Fibroblast of pulmonary artery (primary cell): ENCODE measurements around the gene SKP2.

Experiments
- DNase-seq: peaks from one replicate; pipeline ENCODE4 v3.0.0-alpha.2; 2010; ENCODE audit warnings: low read depth
- H3K4me3 ChIP-seq: replicated peaks from 2 replicates; pipeline ENCODE4 v1.5.1; 2011; ENCODE audit warnings: low read depth, mild to moderate bottlenecking, control low read depth, low read length, moderate library complexity
- CTCF ChIP-seq: IDR thresholded peaks from 2 replicates; pipeline ENCODE4 v1.5.1; 2011; ENCODE audit warnings: mild to moderate bottlenecking, control low read depth, low read length, inconsistent platforms; ENCODE audit errors: missing control alignments

Gene SKP2

GRCh38 chr5:36150676-36151433 lies 1.1 kb upstream of the SKP2 start:
- no peak for TF ChIP-seq CTCF
- peak overlapping the region; percentile 78 for H3K4me3 ChIP-seq
- peak; percentile 53 for DNase-seq

- peak; percentile 35 for DNase-seq
- peak overlapping the region; percentile 78 for H3K4me3 ChIP-seq
- no peak for TF ChIP-seq CTCF
Measured at GRCh38 chr5:36152324-36153297, 700 bp downstream of the SKP2 start.

- TF ChIP-seq CTCF = no peak
- no peak for DNase-seq
- peak overlapping the region; percentile 78 for H3K4me3 ChIP-seq
Measured at GRCh38 chr5:36153298-36153677, 1.4 kb downstream of the SKP2 start.

GRCh38 chr5:36153726-36154125 lies 1.8 kb downstream of the SKP2 start:
- no peak for DNase-seq
- H3K4me3 ChIP-seq = no peak overlapping the region
- no peak for TF ChIP-seq CTCF

GRCh38 chr5:36155291-36155690 lies 3.4 kb downstream of the SKP2 start:
- no peak overlapping the region for H3K4me3 ChIP-seq
- no peak for TF ChIP-seq CTCF
- no peak for DNase-seq

- no peak overlapping the region for H3K4me3 ChIP-seq
- DNase-seq = peak; percentile 36
- no peak for TF ChIP-seq CTCF
Measured at GRCh38 chr5:36156121-36156601, 4.2 kb downstream of the SKP2 start.
